Left ventricle myocardium superior (tissue), 1 donor: ENCODE results near the gene P4HA2. TPM values are rescaled to one million over a fixed set of nuclear protein-coding genes. Genes with fewer than 3 reads are reported as not detected.
"Not testable (repeated sequence)": the region's sequence is repeated elsewhere in the genome, so short reads cannot be mapped to it uniquely, and the experiment has no call there.

ENCODE experiments used
- ATAC-seq: fragments of 200-7000 bp; cut with Tn5 transposase; one replicate; pipeline ENCODE4 v1.9.1; 2020; ENCODE audit warnings: mild to moderate bottlenecking, moderate library complexity
- DNase-seq: peaks from one replicate; pipeline ENCODE4 v3.0.0-alpha.2; 2020
- intact Hi-C: fragments of 100-400 bp; cut with micrococcal nuclease; formaldehyde crosslinking; loops from one replicate; pipeline ENCODE4 v1.11.0; 2022
- microRNA-seq: library from miRNA; unstranded; fragments of <30 nt; microRNA quantifications from one replicate; pipeline ENCODE4 v1.2.0, GENCODE V29; 2020; ENCODE audit warnings: borderline number of aligned reads
- total RNA-seq: library from RNA; stranded (reverse); fragmentation: NEBNext Ultra II Directional; extraction: Animal tissue kit (Norgen Biotek cat#: 25700); gene quantifications from one replicate; pipeline ENCODE4 v1.2.1, GENCODE V29; 2021
- donor health status: DM: no; HTN: yes; CAD: no; lungs with severe emphysema.

P4HA2 gene
- total RNA-seq, 1 donor from 2014 or later = 78.4 TPM

DNA sequence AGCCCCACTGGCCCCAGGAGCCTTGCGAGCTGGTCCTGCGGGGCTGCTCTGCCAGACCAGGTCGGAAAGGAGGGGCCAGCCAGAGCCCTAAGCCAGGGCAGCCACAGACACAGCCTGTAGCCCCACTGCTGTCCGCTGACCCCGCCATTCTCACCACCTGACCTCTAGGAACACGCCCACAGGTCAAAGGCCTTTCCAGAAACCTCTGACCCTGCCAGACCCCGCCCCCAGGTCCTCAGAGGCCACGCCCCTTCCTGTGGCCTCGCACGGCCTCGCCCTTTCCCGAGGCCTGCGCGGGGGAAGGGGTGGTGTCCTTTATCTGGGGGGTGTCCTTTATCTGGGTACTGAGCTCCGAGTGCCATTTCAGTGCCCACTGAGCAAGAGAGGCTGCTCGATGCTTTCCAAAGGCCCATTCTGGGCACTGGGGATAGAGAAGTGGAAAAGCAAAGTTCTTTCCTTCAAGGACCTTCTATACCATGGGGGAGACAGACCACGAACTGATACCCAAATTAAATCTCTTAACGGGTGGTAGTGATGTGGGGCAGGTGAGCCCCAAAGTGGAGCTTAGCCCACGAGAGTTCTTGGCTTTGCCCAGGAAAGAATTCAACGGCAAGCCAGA, 46.5 kb downstream of the P4HA2 start:
- no peak for DNase-seq
- peak; percentile 24 for ATAC-seq
- intact Hi-C loops = no loop called here

DNA sequence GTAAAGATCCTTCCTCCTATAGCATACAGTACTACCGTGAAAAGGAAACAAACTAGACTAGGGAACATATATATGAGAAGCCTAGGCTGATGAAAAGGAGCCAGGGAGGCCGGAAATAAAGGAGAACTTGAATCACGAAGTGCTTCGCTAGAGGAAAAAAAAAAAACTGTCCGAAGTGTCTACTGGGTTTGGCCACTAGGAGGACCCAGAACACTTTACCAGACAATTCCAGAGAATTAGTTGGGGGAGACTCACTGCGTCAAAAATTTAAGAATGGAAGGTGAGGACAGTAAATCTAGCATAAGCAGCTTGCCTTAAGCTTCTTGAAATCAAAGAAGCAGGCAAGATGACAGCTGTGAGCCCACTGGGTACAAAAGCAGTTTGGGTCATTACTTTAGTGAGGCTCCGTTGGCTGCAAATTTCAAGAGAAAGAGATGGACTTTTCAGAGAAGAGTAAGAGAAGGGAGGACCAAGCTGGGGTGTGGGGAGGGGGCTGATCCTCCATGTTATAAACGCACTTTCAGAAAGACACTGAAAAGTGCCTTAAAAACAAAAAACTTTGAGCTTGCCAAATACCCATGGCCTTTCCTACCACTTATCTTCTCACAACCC, 47.4 kb downstream of the P4HA2 start:
- intact Hi-C loops = no loop called here
- DNase-seq (no peak), ATAC-seq (peak; percentile 54)

DNA sequence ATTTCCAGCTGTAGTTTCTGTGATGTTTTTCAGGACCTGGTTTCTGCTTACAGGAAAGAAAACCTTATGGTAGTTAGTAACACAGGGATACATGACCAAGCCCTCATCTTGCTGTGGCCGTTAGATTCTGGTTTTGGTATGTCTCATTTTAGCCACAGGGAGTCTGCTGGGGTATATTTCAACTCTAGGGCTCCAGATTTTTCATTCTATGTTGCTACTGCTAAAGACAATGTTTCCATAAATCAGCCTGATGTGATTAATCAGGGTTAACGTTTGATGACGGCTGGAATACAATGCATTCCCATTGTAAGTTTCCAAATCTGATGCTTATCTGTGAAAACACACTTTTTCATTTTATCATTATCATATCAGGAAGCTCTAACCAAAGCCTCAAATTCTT, 48.2 kb downstream of the P4HA2 start:
- no peak for ATAC-seq

DNA sequence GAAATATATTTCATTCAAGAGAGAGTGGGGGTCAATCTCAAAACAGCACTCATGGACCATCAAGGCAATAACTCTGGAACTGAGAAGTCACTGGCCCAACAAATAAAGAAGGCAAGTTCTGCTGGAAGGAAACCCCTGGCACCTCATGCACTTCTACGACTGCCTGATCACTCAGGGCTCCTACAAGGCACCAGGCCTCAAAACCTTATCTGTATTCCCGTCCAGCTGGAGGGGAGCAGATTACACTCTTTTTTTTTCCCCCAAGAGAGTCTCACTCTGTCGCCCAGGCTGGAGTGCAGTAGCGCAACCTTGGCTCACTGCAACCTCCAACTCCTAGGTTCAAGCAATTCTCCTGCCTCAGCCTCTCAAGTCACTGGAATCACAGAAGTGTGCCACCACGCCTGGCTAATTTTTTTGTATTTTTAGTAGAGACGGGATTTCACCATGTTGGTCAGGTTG, 49.9 kb downstream of the P4HA2 start:
- DNase-seq (no peak), ATAC-seq (no peak)
- intact Hi-C loops = no loop called here

More for the DNA sequence above, 48.2 kb downstream of the P4HA2 start:
- intact Hi-C loops = no loop called here
- DNase-seq = no peak

DNA sequence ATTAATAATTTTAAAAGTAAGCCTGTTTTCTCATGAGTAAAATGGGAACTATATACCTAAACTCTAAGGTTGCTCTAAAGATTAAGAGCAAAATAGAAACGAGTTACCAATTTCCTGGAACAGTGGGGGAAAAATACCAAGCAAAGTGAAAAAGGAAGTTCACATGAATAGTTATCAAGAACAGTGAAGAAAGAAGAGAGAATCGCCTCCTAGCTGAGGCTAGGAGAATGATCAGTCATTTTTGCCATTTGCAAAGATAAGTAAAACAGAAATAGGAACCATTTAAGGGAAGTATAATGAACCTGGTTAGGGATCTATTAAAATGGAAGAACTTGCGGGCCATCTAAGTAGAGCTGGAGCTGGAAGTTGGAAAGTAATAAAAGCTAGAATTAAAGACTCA, 50.7 kb downstream of the P4HA2 start:
- DNase-seq (no peak), ATAC-seq (no peak)
- intact Hi-C loops = no loop called here

DNA sequence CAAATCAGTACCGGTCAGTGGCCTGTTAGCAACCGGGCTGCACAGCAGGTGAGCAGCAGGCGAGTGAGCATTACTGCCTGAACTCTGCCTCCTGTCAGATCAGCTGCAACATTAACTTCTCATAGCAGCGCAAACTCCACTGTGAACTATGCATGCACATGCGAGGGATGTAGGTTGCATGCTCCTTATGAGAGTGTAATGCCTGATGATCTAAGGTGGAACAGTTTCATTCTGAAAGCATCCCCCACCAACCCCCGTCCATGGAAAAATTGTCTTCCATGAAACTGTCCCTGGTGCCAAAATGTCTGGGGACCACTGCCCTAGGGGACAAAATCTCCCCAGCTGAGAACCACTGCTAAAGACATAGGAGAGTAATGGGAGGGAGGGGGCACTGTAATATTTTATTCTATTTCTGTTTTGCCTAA, 51.1 kb downstream of the P4HA2 start:
- intact Hi-C loops = no loop called here
- DNase-seq = no peak
- ATAC-seq = no peak

DNA sequence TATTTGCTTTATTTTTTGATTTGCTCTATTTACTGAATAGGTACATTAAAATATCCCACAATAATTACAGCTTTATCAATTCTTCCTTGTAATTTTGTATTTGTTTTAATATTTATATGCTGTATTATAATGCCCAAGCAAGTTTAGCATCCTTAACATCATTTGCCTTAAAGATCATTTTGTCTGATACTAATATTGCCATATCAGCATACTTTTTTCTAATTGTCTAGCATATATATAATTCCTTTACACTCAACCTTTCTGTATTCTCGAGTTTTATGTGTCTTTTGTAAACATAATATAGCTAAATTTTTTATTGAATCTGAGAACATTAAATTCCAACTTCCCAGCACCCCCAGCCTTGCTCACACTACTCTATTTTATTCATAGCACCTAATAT, 64.7 kb downstream of the P4HA2 start:
- intact Hi-C loops = no loop called here
- ATAC-seq (no peak), DNase-seq (no peak)

DNA sequence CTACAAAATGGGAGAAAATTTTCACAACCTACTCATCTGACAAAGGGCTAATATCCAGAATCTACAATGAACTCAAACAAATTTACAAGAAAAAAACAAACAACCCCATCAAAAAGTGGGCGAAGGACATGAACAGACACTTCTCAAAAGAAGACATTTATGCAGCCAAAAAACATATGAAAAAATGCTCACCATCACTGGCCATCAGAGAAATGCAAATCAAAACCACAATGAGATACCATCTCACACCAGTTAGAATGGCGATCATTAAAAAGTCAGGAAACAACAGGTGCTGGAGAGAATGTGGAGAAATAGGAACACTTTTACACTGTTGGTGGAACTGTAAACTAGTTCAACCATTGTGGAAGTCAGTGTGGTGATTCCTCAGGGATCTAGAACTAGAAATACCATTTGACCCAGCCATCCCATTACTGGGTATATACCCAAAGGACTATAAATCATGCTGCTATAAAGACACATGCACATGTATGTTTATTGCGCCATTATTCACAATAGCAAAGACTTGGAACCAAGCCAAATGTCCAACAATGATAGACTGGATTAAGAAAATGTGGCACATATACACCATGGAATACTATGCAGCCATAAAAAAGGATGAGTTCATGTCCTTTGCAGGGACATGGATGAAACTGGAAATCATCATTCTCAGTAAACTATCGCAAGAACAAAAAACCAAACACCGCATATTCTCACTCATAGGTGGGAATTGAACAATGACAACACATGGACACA, 65.9 kb downstream of the P4HA2 start:
- DNase-seq, intact Hi-C loops, ATAC-seq: not testable (repeated sequence)

DNA sequence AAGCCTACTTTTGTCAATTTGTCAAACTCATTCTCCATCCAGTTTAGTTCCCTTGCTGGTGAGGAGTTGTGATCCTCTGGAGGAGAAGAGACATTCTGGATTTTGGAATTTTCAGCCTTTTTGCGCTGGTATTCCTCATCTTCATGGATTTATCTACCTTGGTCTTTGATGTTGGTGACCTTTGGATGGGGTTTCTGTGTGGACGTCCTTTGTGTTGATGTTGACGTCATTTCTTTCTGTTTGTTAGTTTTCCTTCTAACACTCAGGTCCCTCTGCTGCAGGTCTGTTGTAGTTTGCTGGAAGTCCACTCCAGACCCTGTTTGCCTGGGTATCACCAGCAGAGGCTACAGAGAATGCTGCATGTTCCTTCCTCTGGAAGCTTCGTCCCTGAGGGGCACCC, 71.2 kb downstream of the P4HA2 start:
- intact Hi-C loops = no loop called here
- no peak for DNase-seq
- no peak for ATAC-seq

DNA sequence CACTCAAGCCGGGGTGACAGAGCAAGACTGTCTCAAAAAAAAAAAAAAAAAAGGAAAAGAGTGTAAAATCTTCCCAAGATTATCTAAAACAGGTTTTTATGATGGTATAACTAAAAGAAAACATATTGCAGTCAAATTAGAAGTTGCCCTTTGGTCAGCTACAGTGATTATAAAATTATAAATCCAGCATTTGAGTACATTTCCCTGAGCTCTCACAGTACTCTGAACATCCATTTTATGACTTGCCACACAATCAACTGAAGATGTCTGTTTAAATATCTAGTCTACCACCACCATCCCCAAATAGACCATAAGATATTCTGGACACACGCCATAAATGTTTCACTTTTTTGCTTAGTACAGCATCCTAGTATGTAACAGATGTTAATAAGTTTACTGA, 77.1 kb downstream of the P4HA2 start:
- no peak for DNase-seq
- no peak for ATAC-seq
- intact Hi-C loops = no loop called here

DNA sequence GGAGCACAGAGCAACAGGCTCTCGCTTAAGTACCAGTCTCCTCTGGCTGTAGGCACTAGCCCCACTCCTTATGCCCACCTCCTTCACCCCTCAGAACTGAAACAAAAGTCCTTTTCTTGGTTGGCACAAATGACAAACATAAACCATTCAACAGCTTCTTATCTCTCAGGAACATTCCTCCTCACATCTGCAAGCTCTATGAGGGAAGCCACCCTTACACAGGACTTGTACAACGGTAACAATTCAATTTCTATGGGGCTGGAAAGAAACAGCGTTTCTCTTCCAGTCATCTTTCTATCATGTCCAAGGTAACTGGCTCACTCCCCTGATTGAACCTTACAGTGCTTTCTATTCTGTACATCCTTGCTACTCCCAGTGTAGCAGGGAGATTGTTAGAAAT, 80.0 kb downstream of the P4HA2 start:
- DNase-seq (no peak), ATAC-seq (no peak)
- intact Hi-C loops = no loop called here

DNA sequence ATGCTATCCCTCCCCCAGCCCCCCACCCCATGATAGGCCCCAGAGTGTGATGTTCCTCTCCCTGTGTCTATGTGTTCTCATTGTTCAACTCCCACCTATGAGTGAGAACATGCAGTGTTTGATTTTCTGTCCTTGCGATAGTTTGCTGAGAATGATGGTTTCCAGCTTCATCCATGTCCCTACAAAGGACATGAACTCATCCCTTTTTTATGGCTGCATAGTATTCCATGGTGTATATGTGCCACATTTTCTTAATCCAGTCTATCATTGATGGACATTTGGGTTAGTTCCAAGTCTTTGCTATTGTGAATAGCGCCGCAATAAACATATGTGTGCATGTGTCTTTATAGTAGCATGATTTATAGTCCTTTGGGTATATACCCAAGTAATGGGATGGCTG, 82.3 kb downstream of the P4HA2 start:
- DNase-seq, ATAC-seq, intact Hi-C loops: not testable (repeated sequence)

DNA sequence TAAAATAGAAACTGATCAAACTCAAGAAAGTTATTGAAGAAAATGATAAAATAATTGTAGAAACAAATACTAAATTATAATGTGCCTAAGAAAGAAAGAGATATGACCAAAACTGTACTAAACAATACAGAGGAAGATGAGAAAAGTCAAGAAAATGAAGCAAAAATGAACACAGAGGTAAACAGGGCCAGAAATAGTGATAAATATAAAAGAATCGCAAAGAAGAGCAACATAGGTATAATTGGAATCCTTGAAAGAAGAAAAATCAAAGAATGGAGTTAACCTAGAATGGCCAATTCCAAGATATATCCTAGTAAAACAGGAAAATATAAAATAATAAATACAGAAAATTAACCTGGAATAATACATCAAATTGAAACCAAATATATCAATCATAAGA, 84.5 kb downstream of the P4HA2 start:
- DNase-seq (no peak), ATAC-seq (no peak)
- intact Hi-C loops = no loop called here

DNA sequence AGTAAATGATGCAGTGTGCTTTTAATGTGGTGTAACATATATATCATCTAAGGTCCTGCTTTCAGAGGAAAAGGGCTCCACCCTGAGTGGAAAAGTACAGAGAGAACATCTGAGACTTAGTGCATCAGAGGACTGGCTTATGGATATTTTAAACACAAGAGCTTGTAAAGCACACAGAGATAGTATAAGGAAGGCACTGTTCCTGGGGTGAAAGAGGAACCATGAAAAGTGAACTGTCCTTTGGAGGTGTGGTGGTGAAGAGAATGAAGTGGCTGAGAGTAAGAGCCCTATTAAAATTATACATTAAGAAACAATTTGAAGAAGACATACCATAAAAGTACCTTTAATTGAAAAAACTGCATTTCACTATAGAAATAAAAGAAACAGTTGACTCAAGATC, 85.2 kb downstream of the P4HA2 start:
- no peak for ATAC-seq
- no peak for DNase-seq
- intact Hi-C loops = no loop called here

Small RNA genes lying within 50 kb of the gene (microRNA-seq; reads per million reads assigned to microRNA genes)
- gene MIR6830 = not detected

Other genes with a start within 250 kb of the P4HA2 start
- gene ACSL6, start 216.2 kb downstream of the P4HA2 start, total RNA-seq = 4.4 TPM
- gene IL3, start 167.2 kb downstream of the P4HA2 start, total RNA-seq = not detected
- not detected for gene CSF2, start 154.1 kb downstream of the P4HA2 start, total RNA-seq
- gene PDLIM4, start 29.8 kb upstream of the P4HA2 start, total RNA-seq = 3.8 TPM
- gene SLC22A4, start 66.5 kb upstream of the P4HA2 start, total RNA-seq = 1.6 TPM
- gene SLC22A5, start 141.9 kb upstream of the P4HA2 start, total RNA-seq = 26.6 TPM